ENCODE measurements around the gene REEP1. TPM values are rescaled to one million over a fixed set of nuclear protein-coding genes. Genes with fewer than 3 reads are reported as not detected.

Gene REEP1
- total and polyA plus RNA-seq, 2 of the 13 experiments (the other 11 are each of a cell fraction or from before 2014, with no cell fraction given), result 0.27 TPM; not detected in 1

DNA sequence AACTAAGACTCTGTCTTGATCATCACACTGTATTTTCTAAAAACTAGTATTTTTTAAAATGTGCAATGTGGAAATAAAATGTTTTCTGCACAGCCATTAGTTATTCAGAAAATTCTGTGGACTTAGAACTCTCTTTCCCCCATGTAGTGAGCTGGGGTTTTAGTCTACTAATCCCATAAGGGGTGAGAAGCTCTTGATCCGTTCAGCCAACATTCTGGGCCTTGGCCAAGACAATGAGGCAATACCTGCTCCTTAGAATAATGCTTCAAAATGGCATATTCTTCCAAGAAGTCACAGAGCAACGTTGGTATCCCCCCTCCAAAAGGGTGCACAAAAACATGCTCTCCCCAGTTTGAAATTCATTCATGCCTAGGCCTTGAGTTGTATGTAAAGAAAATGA is 4.0 kb downstream of the REEP1 start (continued):
- TF ChIP-seq, protein P1, sequence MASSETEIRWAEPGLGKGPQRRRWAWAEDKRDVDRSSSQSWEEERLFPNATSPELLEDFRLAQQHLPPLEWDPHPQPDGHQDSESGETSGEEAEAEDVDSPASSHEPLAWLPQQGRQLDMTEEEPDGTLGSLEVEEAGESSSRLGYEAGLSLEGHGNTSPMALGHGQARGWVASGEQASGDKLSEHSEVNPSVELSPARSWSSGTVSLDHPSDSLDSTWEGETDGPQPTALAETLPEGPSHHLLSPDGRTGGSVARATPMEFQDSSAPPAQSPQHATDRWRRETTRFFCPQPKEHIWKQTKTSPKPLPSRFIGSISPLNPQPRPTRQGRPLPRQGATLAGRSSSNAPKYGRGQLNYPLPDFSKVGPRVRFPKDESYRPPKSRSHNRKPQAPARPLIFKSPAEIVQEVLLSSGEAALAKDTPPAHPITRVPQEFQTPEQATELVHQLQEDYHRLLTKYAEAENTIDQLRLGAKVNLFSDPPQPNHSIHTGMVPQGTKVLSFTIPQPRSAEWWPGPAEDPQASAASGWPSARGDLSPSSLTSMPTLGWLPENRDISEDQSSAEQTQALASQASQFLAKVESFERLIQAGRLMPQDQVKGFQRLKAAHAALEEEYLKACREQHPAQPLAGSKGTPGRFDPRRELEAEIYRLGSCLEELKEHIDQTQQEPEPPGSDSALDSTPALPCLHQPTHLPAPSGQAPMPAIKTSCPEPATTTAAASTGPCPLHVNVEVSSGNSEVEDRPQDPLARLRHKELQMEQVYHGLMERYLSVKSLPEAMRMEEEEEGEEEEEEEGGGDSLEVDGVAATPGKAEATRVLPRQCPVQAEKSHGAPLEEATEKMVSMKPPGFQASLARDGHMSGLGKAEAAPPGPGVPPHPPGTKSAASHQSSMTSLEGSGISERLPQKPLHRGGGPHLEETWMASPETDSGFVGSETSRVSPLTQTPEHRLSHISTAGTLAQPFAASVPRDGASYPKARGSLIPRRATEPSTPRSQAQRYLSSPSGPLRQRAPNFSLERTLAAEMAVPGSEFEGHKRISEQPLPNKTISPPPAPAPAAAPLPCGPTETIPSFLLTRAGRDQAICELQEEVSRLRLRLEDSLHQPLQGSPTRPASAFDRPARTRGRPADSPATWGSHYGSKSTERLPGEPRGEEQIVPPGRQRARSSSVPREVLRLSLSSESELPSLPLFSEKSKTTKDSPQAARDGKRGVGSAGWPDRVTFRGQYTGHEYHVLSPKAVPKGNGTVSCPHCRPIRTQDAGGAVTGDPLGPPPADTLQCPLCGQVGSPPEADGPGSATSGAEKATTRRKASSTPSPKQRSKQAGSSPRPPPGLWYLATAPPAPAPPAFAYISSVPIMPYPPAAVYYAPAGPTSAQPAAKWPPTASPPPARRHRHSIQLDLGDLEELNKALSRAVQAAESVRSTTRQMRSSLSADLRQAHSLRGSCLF (CRISPR knock-in tag; IDR thresholded peaks at IDR 0.05; ENCODE audit: borderline replicate concordance), result no peak
- TF ChIP-seq KLF9 (CRISPR knock-in tag; IDR thresholded peaks at IDR 0.05; ENCODE audit: low read depth) (no peak), ZNF44 (CRISPR knock-in tag; IDR thresholded peaks at IDR 0.05) (no peak), ZNF12 (CRISPR knock-in tag; IDR thresholded peaks at IDR 0.05) (no peak), NR2F2 (IDR thresholded peaks at IDR 0.05; ENCODE audit: borderline replicate concordance, low read depth) (no peak), RARG (CRISPR knock-in tag; IDR thresholded peaks at IDR 0.05; ENCODE audit: low read depth) (no peak)
- TF ChIP-seq, protein P2, sequence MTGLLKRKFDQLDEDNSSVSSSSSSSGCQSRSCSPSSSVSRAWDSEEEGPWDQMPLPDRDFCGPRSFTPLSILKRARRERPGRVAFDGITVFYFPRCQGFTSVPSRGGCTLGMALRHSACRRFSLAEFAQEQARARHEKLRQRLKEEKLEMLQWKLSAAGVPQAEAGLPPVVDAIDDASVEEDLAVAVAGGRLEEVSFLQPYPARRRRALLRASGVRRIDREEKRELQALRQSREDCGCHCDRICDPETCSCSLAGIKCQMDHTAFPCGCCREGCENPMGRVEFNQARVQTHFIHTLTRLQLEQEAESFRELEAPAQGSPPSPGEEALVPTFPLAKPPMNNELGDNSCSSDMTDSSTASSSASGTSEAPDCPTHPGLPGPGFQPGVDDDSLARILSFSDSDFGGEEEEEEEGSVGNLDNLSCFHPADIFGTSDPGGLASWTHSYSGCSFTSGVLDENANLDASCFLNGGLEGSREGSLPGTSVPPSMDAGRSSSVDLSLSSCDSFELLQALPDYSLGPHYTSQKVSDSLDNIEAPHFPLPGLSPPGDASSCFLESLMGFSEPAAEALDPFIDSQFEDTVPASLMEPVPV (CRISPR knock-in tag; IDR thresholded peaks at IDR 0.05), result no peak

DNA sequence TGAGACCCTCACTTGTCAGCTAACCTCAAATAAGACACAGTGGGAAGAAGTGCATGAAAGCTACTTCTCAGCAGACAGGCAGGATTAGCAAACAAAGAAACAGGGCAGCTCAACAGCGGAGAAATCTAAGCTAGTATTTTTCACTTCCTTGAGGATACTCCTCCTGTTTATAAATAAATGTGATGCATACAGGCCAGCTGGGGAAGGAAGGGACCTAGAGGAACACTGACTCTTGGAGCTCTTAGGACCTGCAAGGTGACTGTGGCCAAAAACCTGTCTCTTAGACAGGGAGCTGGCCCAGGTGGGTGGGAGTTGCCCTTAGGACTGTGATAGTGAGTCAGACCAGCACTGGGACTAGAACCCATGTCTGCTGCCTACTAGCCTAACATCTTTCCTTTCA is 4.8 kb downstream of the REEP1 start:
- Histone ChIP-seq H3K36me3 (replicated peaks in 1 of 2; ENCODE audit: control insufficient read depth in 1 of 2, insufficient read depth in 2 of 2, low read length in 2 of 2) (no peaks in the 10 kb centered on the region), H3K79me2 (ENCODE audit: insufficient read depth, low read length) (no peaks in the 10 kb centered on the region), H3K4me2 (ENCODE audit: low read depth, low read length) (no peak overlapping the region), H3K27me3 (ENCODE audit: control insufficient read depth in 1 of 2, insufficient read depth in 2 of 2, low read length in 2 of 2) (peaks cover 4 to 40% of the 10 kb centered on the region in 2 experiments; a peak in 4 of 5 replicates), H2AFZ (ENCODE audit: low read length) (no peak overlapping the region), H3K27ac (ENCODE audit: extremely low read length, insufficient read depth, low read length) (no peak overlapping the region), H4K20me1 (ENCODE audit: insufficient read depth, low read length) (peaks cover under 1% of the 10 kb centered on the region; the same call in 1 of the 2 replicates), H3K9me3 (ENCODE audit: low read length) (no peaks in the 10 kb centered on the region), H3K9ac (ENCODE audit: insufficient read depth, low read depth, low read length) (no peak overlapping the region), H3K4me1 (ENCODE audit: insufficient read depth, low read length) (peaks cover 19% of the 10 kb centered on the region), H3K4me3 (replicated peaks in 1 of 3; ENCODE audit: insufficient read depth in 1 of 3, low read depth in 2 of 3, low read length in 3 of 3) (no peak overlapping the region)
- ChIA-PET CTCF (ENCODE audit: low intra/inter-chr PET ratio, low total read pairs) (no interaction called here), POLR2A (no interaction called here)
- in situ Hi-C loops (cut with HindIII; ENCODE audit: extremely low pct_ligation_motif_present, low pct_unique_long_range_greater_than_20kb) (no loop called here), intact Hi-C loops (cut with micrococcal nuclease; ENCODE audit: unreplicated experiment) (no loop called here)
- 81% methylated on average over 1 of the region's 1 CpG for WGBS (ENCODE audit: low lambda C conversion rate)
- no TSS peak for BruUV-seq (replicated peaks)
- no peak for DNase-seq (ENCODE audit: low spot score)
- no peak for FAIRE-seq
- no peak for ATAC-seq
- TF ChIP-seq RBAK (CRISPR knock-in tag; IDR thresholded peaks at IDR 0.05), result no peak
- TF ChIP-seq ZNF468 (CRISPR knock-in tag; IDR thresholded peaks at IDR 0.05), result no peak
- TF ChIP-seq, protein P3, sequence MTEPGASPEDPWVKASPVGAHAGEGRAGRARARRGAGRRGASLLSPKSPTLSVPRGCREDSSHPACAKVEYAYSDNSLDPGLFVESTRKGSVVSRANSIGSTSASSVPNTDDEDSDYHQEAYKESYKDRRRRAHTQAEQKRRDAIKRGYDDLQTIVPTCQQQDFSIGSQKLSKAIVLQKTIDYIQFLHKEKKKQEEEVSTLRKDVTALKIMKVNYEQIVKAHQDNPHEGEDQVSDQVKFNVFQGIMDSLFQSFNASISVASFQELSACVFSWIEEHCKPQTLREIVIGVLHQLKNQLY (CRISPR knock-in tag; IDR thresholded peaks at IDR 0.05), result no peak
- no peak for TF ChIP-seq ZNF782 (CRISPR knock-in tag; IDR thresholded peaks at IDR 0.05; ENCODE audit: borderline replicate concordance)
- TF ChIP-seq, protein P4, sequence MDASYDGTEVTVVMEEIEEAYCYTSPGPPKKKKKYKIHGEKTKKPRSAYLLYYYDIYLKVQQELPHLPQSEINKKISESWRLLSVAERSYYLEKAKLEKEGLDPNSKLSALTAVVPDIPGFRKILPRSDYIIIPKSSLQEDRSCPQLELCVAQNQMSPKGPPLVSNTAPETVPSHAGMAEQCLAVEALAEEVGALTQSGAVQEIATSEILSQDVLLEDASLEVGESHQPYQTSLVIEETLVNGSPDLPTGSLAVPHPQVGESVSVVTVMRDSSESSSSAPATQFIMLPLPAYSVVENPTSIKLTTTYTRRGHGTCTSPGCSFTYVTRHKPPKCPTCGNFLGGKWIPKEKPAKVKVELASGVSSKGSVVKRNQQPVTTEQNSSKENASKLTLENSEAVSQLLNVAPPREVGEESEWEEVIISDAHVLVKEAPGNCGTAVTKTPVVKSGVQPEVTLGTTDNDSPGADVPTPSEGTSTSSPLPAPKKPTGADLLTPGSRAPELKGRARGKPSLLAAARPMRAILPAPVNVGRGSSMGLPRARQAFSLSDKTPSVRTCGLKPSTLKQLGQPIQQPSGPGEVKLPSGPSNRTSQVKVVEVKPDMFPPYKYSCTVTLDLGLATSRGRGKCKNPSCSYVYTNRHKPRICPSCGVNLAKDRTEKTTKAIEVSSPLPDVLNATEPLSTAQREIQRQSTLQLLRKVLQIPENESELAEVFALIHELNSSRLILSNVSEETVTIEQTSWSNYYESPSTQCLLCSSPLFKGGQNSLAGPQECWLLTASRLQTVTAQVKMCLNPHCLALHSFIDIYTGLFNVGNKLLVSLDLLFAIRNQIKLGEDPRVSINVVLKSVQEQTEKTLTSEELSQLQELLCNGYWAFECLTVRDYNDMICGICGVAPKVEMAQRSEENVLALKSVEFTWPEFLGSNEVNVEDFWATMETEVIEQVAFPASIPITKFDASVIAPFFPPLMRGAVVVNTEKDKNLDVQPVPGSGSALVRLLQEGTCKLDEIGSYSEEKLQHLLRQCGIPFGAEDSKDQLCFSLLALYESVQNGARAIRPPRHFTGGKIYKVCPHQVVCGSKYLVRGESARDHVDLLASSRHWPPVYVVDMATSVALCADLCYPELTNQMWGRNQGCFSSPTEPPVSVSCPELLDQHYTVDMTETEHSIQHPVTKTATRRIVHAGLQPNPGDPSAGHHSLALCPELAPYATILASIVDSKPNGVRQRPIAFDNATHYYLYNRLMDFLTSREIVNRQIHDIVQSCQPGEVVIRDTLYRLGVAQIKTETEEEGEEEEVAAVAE (CRISPR knock-in tag; IDR thresholded peaks at IDR 0.05; ENCODE audit: borderline replicate concordance), result no peak
- no peak for TF ChIP-seq IRF2 (CRISPR knock-in tag; IDR thresholded peaks at IDR 0.05)
